A549 treated with AZD9567 at 1 μM for 4 hours (cell line): Measurements from ENCODE around the gene FKBP14. TPM values are rescaled to one million over a fixed set of nuclear protein-coding genes. Genes with fewer than 3 reads are reported as not detected.

Experiments
- total RNA-seq: library from RNA; stranded (reverse); fragments of 200-300 nt; extraction: Qiagen RNA extraction; gene quantifications from 5 replicates; pipeline ENCODE4 v1.2.3, GENCODE V29; 2022; ENCODE audit not compliant: insufficient read depth

Gene FKBP14
- 6.8 to 11.0 TPM (median 8.1 TPM) in 5 replicates for total RNA-seq

GRCh38 chr7:30026229-30027064 lies at the start of gene FKBP14:
FKBP14 (minus strand) TSS chr7:30026702; CDS start chr7:30026508, 194 bp downstream.

GRCh38 chr7:30028216-30028748 lies 1.8 kb upstream of the FKBP14 start, which contains the start of gene PLEKHA8:
PLEKHA8 (plus strand) TSS chr7:30028412; CDS start chr7:30028763, 351 bp downstream.

DNA sequence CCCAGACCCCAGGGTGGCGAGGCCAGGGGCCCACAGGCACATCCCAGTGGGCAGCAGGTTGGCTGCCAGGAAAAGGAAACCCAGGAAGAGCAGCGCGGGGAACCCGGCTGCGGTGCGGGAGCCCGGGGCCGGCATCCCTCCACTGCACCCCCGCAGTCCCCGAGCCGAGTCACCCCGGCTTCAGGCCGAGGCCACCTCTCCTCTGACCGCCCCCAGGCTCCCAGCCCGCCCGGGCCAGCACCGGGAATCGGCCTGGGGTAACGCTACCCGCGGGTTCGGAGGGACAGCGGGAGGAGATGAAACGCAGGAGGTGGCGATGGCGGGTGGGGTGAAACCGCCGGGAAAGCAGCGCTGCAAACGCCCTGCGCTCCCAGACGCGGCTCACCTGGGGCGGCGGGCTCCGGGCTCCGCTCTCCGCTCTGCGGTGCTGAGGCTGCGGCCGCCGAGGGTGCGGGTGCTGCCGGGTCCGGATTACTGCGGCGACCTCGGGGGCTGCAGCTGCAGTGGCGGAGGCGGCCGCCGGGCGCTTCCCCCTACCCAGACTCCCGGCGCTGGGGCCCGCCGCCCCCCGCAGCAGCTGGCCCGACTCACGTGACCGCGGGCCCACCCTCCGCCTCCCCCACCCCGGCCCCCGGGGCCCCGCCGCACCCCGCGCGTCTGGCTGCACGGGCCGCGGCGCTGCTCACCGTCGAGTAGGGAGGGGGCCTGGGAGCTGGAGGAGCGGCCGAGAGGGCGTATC lies 37.1 kb downstream of the FKBP14 start, which contains the start of gene SCRN1:
TSS of gene SCRN1 (minus strand) at position 545 of the 739 bp plus-strand sequence. CDS start 20,734 bp downstream, outside the sequence.

Other genes starting within 250 kb of the FKBP14 start
- gene WIPF3, start 220.2 kb downstream of the FKBP14 start, total RNA-seq: 0.44 to 0.79 TPM (median 0.52 TPM) in 5 replicates
- 48.0 to 65.7 TPM (median 55.0 TPM) in 5 replicates for gene SCRN1, start 36.9 kb downstream of the FKBP14 start, total RNA-seq
- 3.8 to 6.0 TPM (median 5.9 TPM) in 5 replicates for gene PLEKHA8, start 1.7 kb upstream of the FKBP14 start, total RNA-seq
- 4.6 to 6.5 TPM (median 5.9 TPM) in 5 replicates for gene MTURN, start 108.3 kb upstream of the FKBP14 start, total RNA-seq